ENCODE results near the gene SPDEF. TPM values are rescaled to one million over a fixed set of nuclear protein-coding genes. Genes with fewer than 3 reads are reported as not detected.

The SPDEF gene
- total and polyA plus RNA-seq, 10 of the 15 experiments (the other 5 are each of a cell fraction or from before 2014, with no cell fraction given), result not detected

DNA sequence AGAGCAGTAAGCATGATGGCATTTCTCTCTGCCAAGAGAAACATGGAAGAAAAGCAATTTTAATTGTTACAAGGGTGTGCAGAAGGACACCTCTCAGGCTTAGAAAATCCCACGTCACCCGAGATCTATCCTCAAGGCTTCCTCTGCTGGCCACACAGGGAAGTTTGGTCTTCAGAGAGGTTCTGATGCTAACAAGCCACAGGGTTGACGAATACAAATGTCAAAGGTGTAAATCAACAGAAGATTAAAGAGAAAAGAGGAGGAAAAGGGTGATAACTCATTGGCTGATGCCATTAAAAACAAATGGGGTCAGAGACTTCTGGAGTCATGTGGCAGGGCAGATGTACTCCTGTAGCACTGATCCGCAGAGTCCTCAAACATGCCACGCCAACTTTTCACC, 33.6 kb upstream of the SPDEF start:
- SMC1A ChIA-PET (ENCODE audit: uncharacterized antibody, unreplicated experiment), result no interaction called here
- Histone ChIP-seq H3K9me3 (replicated peaks; ENCODE audit: control insufficient read depth, insufficient read depth, low read length) (no peaks in the 10 kb centered on the region), H3K4me1 (ENCODE audit: control insufficient read depth, insufficient read depth, low read length) (peaks cover 20% of the 10 kb centered on the region), H3K27me3 (replicated peaks in 1 of 2; ENCODE audit: control insufficient read depth in 2 of 2, insufficient read depth in 2 of 2, low read length in 1 of 2) (no peaks in the 10 kb centered on the region), H3K4me3 (no peak overlapping the region), H3K79me2 (ENCODE audit: control insufficient read depth, insufficient read depth, low read length) (peaks cover 12% of the 10 kb centered on the region), H3K36me3 (ENCODE audit: control insufficient read depth in 2 of 2, insufficient read depth in 2 of 2, low read length in 1 of 2) (peaks cover 9 to 21% of the 10 kb centered on the region in 2 experiments), H3K27ac (ENCODE audit: control insufficient read depth, insufficient read depth) (no peak overlapping the region), H2AFZ (ENCODE audit: control insufficient read depth, low read depth, low read length) (no peak overlapping the region), H3K4me2 (ENCODE audit: control insufficient read depth, insufficient read depth) (no peak overlapping the region), H3K9ac (ENCODE audit: control insufficient read depth, insufficient read depth, low read length) (no peak overlapping the region), H4K20me1 (ENCODE audit: control insufficient read depth, insufficient read depth) (0 out of 2 replicates have a peak, but pooled peaks cover 3% of the 10 kb centered on the region)
- in situ Hi-C loops (cut with MboI), result no loop called here
- no peak for FAIRE-seq
- no peak for ATAC-seq
- CTCF ChIA-PET, result no interaction called here
- DNase-seq (ENCODE audit: low read depth, low spot score), result no peak
- intact Hi-C loops (cut with micrococcal nuclease; ENCODE audit: unreplicated experiment), result no loop called here
- no TSS peak for BruUV-seq (replicated peaks)
- 95% methylated on average over 5 of the region's 5 CpGs for WGBS (ENCODE audit: insufficient coverage, insufficient replicate concordance, low lambda C conversion rate, missing lambda C conversion rate)
- RAD21 ChIA-PET (ENCODE audit: unreplicated experiment), result no interaction called here
- POLR2A ChIA-PET, result no interaction called here
- TF ChIP-seq NFIC (IDR thresholded peaks at IDR 0.05; ENCODE audit: low read depth, low read length), result no peak
- TF ChIP-seq BMI1 (IDR thresholded peaks at IDR 0.05; ENCODE audit: borderline replicate concordance), result no peak
- TF ChIP-seq KAT2A (conservative IDR thresholded peaks at IDR 0.05; ENCODE audit: control insufficient read depth, low read depth, low read length), result no peak
- no peak for TF ChIP-seq PBX3 (IDR thresholded peaks at IDR 0.05; ENCODE audit: insufficient replicate concordance, low read depth, low read length)
- no peak for TF ChIP-seq SUZ12 (IDR thresholded peaks at IDR 0.05; ENCODE audit: unreplicated experiment)
- TF ChIP-seq ZNF217 (IDR thresholded peaks at IDR 0.05), result no peak
- TF ChIP-seq PRDM15 (CRISPR knock-in tag; IDR thresholded peaks at IDR 0.05), result no peak
- TF ChIP-seq STAT1 (conservative IDR thresholded peaks at IDR 0.05), result no peak
- no peak for TF ChIP-seq HDAC2 (IDR thresholded peaks at IDR 0.05)
- TF ChIP-seq RAD51 (IDR thresholded peaks at IDR 0.05), result no peak
- TF ChIP-seq FOS (IDR thresholded peaks at IDR 0.05; ENCODE audit: borderline replicate concordance, extremely low read depth, insufficient read length), result no peak
- no peak for TF ChIP-seq ZNF592 (IDR thresholded peaks at IDR 0.05)
- TF ChIP-seq SP1 (IDR thresholded peaks at IDR 0.05; ENCODE audit: low read depth, low read length), result no peak
- no peak for TF ChIP-seq CBX3 (IDR thresholded peaks at IDR 0.05; ENCODE audit: borderline replicate concordance, low read depth)
- no peak for TF ChIP-seq BHLHE40 (IDR thresholded peaks at IDR 0.05; ENCODE audit: borderline replicate concordance in 1 of 2, low read depth in 2 of 2, low read length in 1 of 2)
- TF ChIP-seq RUNX3 (IDR thresholded peaks at IDR 0.05; ENCODE audit: low read length), result no peak

Data from GM12878 (cell line).